K562 (cell line): Measurements from ENCODE around the gene VRK3. TPM values are rescaled to one million over a fixed set of nuclear protein-coding genes. Genes with fewer than 3 reads are reported as not detected.

Source experiments
- BHLHE40 ChIP-seq: IDR thresholded peaks from 2 replicates; pipeline ENCODE4 v1.6.1; 2011; ENCODE audit warnings: low read length, improper control_type of control experiment
- EGR1 ChIP-seq: fragments of 450-650 bp; conservative IDR thresholded peaks from 2 replicates; pipeline ENCODE4 v1.6.1; 2017; ENCODE audit warnings: mild to moderate bottlenecking
- ETS2 ChIP-seq: IDR thresholded peaks from 2 replicates; pipeline ENCODE4 v1.6.1; 2016; ENCODE audit warnings: borderline replicate concordance, missing genetic modification characterization, mild to moderate bottlenecking, moderate library complexity, missing compliant biosample characterization; ENCODE audit not compliant: poor library complexity, severe bottlenecking
- FOXK1 ChIP-seq: sonication (generic); formaldehyde crosslinking; IDR thresholded peaks from 2 replicates; pipeline ENCODE4 v1.8.0; 2022; ENCODE audit warnings: missing genetic modification reagents, mild to moderate bottlenecking, borderline replicate concordance
- FOXP1 ChIP-seq: sonication (generic); formaldehyde crosslinking; IDR thresholded peaks from 2 replicates; pipeline ENCODE4 v1.8.0; 2022; ENCODE audit warnings: mild to moderate bottlenecking, missing genetic modification reagents
- GMEB1 ChIP-seq: fragments of 250-450 bp; sonication (Bioruptor Pico); IDR thresholded peaks from 2 replicates; pipeline ENCODE4 v1.4.0; 2020; ENCODE audit warnings: mild to moderate bottlenecking
- IFI16 ChIP-seq: fragments of 250-450 bp; sonication (Bioruptor Pico); IDR thresholded peaks from 2 replicates; pipeline ENCODE4 v2.1.2; 2022; ENCODE audit warnings: mild to moderate bottlenecking, inconsistent platforms
- IRF2 ChIP-seq: sonication (generic); formaldehyde crosslinking; IDR thresholded peaks from 2 replicates; pipeline ENCODE4 v1.8.1; 2022; ENCODE audit warnings: mild to moderate bottlenecking, missing genetic modification reagents
- NCOA1 ChIP-seq: fragments of 450-650 bp; IDR thresholded peaks from 2 replicates; pipeline ENCODE4 v1.6.1; 2016; ENCODE audit warnings: low read depth
- SIRT6 ChIP-seq: IDR thresholded peaks from one replicate; pipeline ENCODE4 v1.6.1; 2012; ENCODE audit warnings: low read depth, mild to moderate bottlenecking, control low read depth, inconsistent platforms, low read length, moderate library complexity
- TAF15 ChIP-seq: fragments of 200-400 bp; formaldehyde crosslinking; IDR thresholded peaks from 2 replicates; pipeline ENCODE4 v1.6.1; 2017; ENCODE audit warnings: mild to moderate bottlenecking, low read depth, low read length, moderate library complexity
- TCFL5 ChIP-seq: fragments of 250-450 bp; sonication (Bioruptor Pico); conservative IDR thresholded peaks from 2 replicates; pipeline ENCODE4 v1.6.1; 2021; ENCODE audit warnings: mild to moderate bottlenecking, moderate library complexity, matching md5 sums
- THRB ChIP-seq: fragments of 450-650 bp; formaldehyde crosslinking; conservative IDR thresholded peaks from 2 replicates; pipeline ENCODE4 v1.4.0; 2022; ENCODE audit warnings: mild to moderate bottlenecking, missing genetic modification characterization
- YBX1 ChIP-seq: fragments of 450-650 bp; IDR thresholded peaks from 2 replicates; pipeline ENCODE4 v1.7.1; 2016; ENCODE audit warnings: mild to moderate bottlenecking
- ZHX1 ChIP-seq: fragments of 150-350 bp; conservative IDR thresholded peaks from 2 replicates; pipeline ENCODE4 v1.6.1; 2014; ENCODE audit warnings: low read length
- ZNF274 ChIP-seq: IDR thresholded peaks from 2 replicates; pipeline ENCODE4 v1.6.1; 2011; ENCODE audit warnings: low read depth, mild to moderate bottlenecking, low read length, moderate library complexity, borderline replicate concordance
- ZNF592 ChIP-seq: fragments of 450-650 bp; IDR thresholded peaks from 2 replicates; pipeline ENCODE4 v1.6.1; 2017; ENCODE audit warnings: antibody characterized with exemption, mild to moderate bottlenecking
- ZNF699 ChIP-seq: fragments of 250-450 bp; sonication (Bioruptor Pico); IDR thresholded peaks from 2 replicates; pipeline ENCODE4 v1.8.0; 2021; ENCODE audit warnings: mild to moderate bottlenecking, moderate library complexity; ENCODE audit not compliant: insufficient replicate concordance
- polyA plus RNA-seq, 8 experiments: library from polyadenylated mRNA; depleted of rRNA in 4 of 8; stranded (reverse) in 5 of 8; unstranded in 3 of 8; fragments of >200 nt; fragmentation: Nextera tagmentation in 2 of 8; fragmentation: Illumina TruSeq in 1 of 8; extraction: Ambion mirVana in 2 of 8; extraction: Trizol in 1 of 8; gene quantifications; 2 replicates each; pipeline versions ENCODE4 v1.2.1 to v1.2.3, GENCODE V29; 2011 to 2014; ENCODE audit warnings: inconsistent platforms in 1 of 8, missing spikeins in 1 of 8
- total RNA-seq, 7 experiments: library from RNA; depleted of rRNA in 6 of 7; stranded (reverse); fragments of >200 nt in 6 of 7; fragmentation: Illumina TruSeq in 2 of 7; extraction: Trizol in 2 of 7; gene quantifications; 2 replicates each; pipeline versions ENCODE4 v1.2.1 to v1.2.3, GENCODE V29; 2011 to 2021; ENCODE audit warnings: low replicate concordance in 1 of 7

VRK3 gene
- total and polyA plus RNA-seq, 9 of the 15 experiments (the other 6 are each of a cell fraction or from before 2014, with no cell fraction given): 25.6 to 94.3 (median 42.9) TPM

- peak; percentile 94 for TF ChIP-seq ZNF592
- TF ChIP-seq FOXK1: peak; percentile 90; the same call in 1 of the 2 replicates
- TF ChIP-seq YBX1: no peak
- no peak for TF ChIP-seq EGR1
- no peak for TF ChIP-seq ZHX1
- TF ChIP-seq ZNF274: no peak
- TF ChIP-seq TCFL5 (CRISPR knock-in tag): no peak; the same call in 1 of the 2 replicates
- TF ChIP-seq TAF15: no peak
- peak; percentile 34; the same call in 1 of the 2 replicates for TF ChIP-seq NCOA1
- peak; percentile 38; the same call in 1 of the 2 replicates for TF ChIP-seq BHLHE40
- peak; percentile 73 for TF ChIP-seq GMEB1 (CRISPR knock-in tag)
- peak; percentile 98 for TF ChIP-seq FOXP1 (CRISPR knock-in tag)
- TF ChIP-seq ZNF699 (CRISPR knock-in tag): no peak
- TF ChIP-seq IRF2: no peak
- TF ChIP-seq ETS2: no peak
- TF ChIP-seq IFI16 (CRISPR knock-in tag): no peak
- 0 out of 2 replicates have a peak, but pooled peaks have one; percentile 25 for TF ChIP-seq THRB
- no peak for TF ChIP-seq SIRT6
These were observed 800 bp upstream of the VRK3 start, which contains the start of gene ZNF473 (continued) for GRCh38 chr19:50025794-50026549.
